NCI-H146 (cell line): ENCODE results near the gene CCDC106.

Source experiments
- DNase-seq: peaks from one replicate; lab custom pipeline; 2025; lab: John Stamatoyannopoulos, UW

The CCDC106 gene

DNA sequence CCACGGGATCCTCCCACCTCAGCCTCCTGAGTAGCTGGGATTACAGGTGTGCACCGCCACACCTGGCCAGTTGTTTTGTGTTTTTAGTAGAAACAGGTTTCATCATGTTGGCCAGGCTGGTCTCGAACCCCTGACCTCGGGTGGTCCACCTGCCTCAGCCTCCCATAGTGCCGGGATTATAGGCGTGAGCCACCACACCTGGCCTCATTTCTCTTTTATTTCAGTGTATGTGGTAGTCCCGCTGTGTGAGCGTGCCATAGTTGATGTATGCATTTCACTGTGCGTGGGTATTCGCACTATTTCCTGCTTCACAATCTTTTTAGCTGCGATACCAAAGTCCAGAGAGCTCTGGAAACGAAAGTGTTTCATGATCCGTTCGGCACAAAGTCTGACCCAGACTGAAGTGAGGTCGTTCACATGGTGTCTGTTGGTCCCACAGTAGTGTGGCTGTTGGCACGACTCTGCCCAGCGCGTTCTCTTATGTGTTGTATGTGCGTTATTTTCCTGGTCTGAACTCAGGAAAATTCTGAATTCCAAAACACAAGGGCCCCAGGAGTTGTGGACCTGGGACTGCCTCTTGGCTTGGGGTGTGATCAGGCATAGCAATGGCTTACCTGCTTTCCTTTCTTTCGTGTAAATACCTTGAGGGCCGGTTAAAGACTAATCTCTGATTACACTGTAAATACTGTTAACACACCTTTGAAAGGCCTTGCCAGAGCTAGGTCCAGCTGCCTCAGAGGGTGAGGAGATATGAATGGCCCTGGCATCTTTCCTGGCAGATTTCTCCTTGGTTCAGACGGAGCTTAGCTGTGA lies 35.6 kb downstream of the CCDC106 start:
- DNase-seq = peak; percentile 21

GRCh38 chr19:55684946-55685681 lies 37.1 kb downstream of the CCDC106 start:
- DNase-seq = no peak

DNA sequence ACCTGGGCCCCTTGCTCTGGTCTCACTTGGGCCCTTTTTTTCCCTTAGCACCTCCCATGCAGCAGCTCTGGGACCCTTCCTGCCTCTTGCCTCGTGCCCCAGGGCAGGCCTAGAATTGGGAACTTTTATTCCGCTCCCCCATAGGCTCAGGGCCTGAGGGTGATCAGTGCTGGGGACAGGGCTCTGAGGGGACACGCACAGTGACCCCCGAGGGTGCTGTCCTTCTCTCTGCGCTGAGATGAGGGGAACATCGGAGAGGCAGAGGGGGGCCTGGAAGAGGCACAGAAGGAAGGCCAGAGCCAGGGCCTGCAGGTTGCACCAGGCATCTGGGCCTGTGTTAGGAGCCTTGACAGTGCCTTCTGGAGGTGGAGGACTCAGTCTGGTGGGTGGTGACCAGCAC lies 37.8 kb downstream of the CCDC106 start:
- DNase-seq = no peak

GRCh38 chr19:55686311-55687050 lies 38.5 kb downstream of the CCDC106 start:
- no peak for DNase-seq

DNA sequence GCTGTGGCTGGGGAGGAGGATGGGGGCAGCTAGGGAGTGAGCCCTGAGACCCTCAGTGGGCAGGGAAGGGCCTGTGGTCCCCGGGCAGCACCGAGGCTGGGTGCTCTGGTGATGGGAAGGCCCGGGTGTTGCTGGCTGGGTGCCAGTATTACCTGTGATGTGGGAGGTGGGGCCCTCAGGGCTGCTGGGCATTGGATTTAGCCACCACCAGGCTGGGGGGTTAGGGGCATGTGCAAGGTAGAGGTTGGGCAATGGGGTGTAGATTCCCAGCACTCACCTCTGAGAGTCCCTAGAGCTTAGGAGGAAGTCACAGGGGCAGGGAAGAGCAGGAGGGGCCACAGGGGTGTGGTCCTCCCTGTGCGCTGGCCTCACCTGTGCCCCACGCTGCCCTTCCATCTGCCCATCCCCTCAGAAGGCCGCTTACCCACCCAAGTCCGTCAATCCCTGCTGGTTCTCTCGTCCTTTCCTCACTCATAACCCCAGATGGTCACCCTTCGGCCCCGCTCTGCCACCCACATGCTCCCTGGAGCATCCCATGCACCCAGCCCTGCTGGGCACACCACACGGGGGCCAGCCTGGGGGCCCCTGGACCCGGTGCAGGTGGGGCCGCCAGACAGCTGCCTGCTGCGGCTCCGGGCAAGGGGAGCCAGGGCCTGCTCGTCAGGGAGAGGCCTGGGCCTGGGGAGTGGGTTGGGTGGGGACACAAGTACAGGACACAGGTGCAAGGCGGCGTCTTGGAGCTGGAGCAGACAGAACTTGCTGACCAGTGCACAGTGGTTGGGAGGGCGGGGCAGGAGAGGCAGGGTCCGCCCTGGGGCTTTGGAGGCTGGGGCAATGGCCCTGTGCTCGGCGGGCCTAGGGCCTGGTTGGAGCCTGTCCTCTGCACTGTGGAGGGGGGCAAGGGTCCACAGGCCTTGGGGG lies 39.5 kb downstream of the CCDC106 start:
- DNase-seq = no peak

GRCh38 chr19:55688422-55689218 lies 40.6 kb downstream of the CCDC106 start:
- peak; percentile 76 for DNase-seq

- DNase-seq = no peak
Observed at GRCh38 chr19:55689411-55690108, 41.5 kb downstream of the CCDC106 start.

DNA sequence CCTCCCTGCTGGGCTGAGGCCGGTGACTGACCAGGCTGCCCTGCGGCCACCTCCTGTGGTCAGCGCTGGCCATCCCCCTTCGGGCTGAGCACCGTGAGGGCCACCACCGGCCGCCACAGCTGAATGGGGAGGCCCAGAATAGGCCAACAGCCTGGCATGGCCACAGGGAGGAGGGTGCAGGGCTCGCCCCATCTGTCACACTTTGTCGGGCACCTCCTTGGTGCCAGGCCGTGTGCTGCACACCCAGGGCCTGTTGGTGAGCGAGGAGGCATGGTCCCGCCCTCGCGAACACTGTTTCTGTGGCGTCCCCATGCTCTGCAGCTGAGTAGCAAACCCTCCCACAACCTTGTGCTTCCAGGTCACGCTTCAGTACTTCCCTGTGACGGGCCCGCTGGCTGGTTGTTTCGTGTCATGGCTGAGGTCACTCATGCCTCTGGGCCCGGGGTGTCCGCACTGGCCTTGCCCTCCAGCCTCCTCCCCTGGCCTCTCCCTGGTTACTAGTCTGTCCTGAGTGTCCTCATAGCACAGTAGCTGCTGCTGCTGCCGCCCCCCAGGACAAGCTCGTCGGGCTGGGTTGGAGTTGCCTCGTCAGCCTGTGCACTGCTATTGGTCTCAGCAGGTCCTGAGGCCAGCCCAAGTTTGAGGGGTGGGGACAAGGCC lies 42.2 kb downstream of the CCDC106 start:
- no peak for DNase-seq

DNA sequence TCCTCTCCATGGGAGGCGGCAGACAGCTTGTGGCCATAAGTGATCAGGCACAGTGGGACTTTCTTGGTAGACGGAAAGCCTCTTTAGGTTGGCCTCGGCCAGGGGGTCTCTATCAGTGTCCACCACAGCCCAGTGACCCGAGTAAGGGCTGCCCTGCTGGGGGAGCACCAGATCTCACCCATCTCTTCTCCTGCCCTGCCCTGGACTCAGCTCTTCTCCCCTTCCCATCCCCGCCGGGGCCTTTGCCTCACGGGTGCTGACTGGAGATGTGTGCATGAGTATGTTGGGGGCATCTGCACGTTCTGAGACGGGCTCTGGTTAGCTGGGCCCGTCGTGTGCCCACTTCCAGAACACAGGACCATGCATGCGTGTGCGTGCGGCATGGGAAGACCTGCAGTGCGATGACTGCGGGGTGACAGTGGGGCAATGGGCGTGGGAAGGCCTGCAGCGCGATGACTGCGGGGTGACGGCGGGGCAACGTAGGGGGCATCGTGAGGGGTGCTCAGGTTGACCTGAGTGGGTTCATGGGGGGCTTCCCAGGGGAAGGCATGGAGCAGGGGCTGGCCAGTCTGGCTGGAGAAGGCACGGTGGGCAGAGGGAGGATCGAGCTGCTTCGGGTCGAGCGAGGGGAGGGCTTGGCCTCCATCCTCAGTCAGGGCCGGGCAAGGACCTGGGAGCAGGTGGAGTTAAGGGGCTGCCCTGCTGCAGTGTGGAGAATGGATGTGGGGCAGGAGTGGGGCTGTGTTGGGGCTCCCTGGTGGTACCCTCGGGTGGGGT lies 42.9 kb downstream of the CCDC106 start:
- no peak for DNase-seq

DNA sequence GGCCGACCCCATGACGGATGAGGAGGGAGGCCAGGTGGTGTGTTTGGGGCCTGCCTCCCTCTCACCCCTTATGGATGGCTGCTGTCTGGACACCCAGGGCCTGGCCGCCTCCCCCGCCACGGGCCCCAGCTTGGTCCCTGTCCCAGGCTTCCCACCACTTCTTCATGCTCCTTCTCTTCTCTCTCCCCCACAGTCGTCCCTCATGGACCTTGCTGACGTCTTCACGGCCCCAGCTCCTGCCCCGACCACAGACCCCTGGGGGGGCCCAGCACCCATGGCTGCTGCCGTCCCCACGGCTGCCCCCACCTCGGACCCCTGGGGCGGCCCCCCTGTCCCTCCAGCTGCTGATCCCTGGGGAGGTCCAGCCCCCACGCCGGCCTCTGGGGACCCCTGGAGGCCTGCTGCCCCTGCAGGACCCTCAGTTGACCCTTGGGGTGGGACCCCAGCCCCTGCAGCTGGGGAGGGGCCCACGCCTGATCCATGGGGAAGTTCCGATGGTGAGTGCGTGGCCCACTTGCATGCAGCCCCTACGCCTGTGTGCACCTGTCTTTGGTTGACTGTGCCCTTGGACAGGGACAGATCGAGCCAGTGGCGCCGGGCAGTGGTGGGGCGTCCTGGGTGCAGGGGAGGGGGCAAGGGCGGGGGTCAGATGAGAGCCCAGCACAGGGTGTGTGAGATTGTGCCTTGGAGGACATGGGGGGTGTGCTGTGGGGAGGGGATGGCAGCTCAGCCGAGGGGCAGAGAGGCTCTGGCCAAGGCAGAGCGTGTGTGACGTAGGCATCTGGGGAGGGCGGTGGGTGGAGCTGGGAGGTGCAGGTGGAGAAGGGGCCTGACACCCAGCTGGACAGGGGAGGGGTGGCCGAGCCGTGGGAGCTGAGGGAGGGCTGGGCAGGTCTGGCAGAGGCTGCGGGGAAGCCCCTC lies 43.8 kb downstream of the CCDC106 start:
- no peak for DNase-seq

- no peak for DNase-seq
Observed at GRCh38 chr19:55692681-55693081, 44.7 kb downstream of the CCDC106 start.

GRCh38 chr19:55693336-55693974 lies 45.4 kb downstream of the CCDC106 start:
- no peak for DNase-seq

- DNase-seq = no peak
Observed at GRCh38 chr19:55694241-55694655, 46.2 kb downstream of the CCDC106 start.

- no peak for DNase-seq
Observed at GRCh38 chr19:55694656-55695491, 46.9 kb downstream of the CCDC106 start.

DNA sequence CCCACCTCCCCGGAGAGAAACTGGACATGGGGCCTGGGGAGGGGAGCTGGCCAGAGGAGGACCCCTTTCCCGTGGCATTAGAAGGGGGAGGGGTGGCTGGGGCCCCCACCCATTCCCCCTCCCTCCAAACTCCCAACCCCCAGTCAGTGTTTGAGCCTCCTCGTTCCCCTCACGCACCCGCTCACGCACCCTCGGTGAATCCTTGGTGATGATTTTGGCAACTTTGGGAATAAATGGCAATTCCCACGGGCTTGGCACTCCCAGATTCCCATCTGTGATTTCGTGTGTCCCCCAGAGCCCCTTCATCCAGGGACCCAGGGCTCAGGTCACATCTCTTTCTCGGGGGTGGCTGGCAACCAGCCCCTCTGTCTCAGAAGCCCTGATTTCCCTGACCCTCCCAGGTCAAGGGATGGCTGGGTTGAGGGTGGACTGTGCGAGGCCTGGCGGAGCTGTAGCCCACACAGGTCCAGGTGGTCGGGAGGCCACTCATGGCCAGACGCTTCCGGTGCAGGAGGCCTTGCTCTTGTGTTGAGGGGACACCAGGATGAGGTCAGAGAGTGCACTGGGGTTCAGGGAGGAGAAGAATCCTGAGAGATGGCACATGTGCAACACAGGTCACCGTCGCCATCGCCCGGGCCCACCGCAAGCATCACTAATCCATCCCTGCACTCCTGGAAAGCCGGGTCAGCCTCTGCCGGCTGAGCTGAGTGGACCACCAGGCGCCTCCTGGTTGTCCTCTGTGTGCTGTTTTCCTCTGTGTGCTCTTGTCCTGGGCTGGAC lies 47.7 kb downstream of the CCDC106 start:
- no peak for DNase-seq
